Tibial nerve (tissue), 4 donors: Measurements from ENCODE around the gene ZSCAN30.

Experiments used
- EP300 ChIP-seq, 2 donors: sonication (generic); formaldehyde crosslinking; IDR thresholded peaks; one replicate each; pipeline ENCODE4 v1.6.1; 2017; ENCODE audit warnings: antibody characterized with exemption in 2 of 2, mild to moderate bottlenecking in 1 of 2
- TF ChIP-seq, protein P1 (sequence below), 5 experiments: fragments of 200-600 bp in 3 of 5; fragments of 450-650 bp in 2 of 5; sonication (generic) in 3 of 5; IDR thresholded peaks; one replicate each; pipeline ENCODE4 v1.5.1; 2016 to 2019; ENCODE audit warnings: antibody characterized with exemption in 5 of 5, mild to moderate bottlenecking in 3 of 5, moderate library complexity in 2 of 5

DNA sequence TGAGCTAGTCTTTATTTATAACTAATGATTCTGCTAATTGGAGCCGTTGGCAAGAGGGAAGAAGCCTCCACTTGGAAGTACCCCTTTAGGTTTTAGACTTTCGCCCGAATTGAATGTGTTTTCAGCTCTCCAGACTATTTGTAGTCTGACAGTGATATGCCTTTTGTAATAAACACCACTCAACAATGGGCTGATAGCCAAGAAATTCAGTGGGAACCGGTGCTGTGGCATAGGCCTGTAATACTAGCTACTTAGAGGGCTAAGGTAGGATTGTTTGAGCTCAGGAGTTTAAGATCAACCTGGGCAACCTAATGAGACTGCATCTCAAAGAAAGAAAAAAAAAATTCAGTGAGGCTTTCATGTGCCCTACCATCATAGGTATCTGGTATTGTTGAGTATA lies 13.6 kb upstream of the ZSCAN30 start:
- TF ChIP-seq, protein P1, sequence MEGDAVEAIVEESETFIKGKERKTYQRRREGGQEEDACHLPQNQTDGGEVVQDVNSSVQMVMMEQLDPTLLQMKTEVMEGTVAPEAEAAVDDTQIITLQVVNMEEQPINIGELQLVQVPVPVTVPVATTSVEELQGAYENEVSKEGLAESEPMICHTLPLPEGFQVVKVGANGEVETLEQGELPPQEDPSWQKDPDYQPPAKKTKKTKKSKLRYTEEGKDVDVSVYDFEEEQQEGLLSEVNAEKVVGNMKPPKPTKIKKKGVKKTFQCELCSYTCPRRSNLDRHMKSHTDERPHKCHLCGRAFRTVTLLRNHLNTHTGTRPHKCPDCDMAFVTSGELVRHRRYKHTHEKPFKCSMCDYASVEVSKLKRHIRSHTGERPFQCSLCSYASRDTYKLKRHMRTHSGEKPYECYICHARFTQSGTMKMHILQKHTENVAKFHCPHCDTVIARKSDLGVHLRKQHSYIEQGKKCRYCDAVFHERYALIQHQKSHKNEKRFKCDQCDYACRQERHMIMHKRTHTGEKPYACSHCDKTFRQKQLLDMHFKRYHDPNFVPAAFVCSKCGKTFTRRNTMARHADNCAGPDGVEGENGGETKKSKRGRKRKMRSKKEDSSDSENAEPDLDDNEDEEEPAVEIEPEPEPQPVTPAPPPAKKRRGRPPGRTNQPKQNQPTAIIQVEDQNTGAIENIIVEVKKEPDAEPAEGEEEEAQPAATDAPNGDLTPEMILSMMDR (IDR thresholded peaks at IDR 0.05): no peak
- no peak for TF ChIP-seq EP300 (IDR thresholded peaks at IDR 0.05)
